Trophoblast cell (in vitro differentiated cells and primary cell): Measurements from ENCODE around the gene LMF1.

Experiments
- DNase-seq, 2 donors: peaks; one replicate each; pipeline ENCODE4 v3.0.0-alpha.2; 2016
- H2AFZ ChIP-seq: 2 replicates; pipeline ENCODE4 v1.6.1; 2013; ENCODE audit warnings: low read length, moderate library complexity, mild to moderate bottlenecking; ENCODE audit not compliant: insufficient read depth, poor library complexity
- H2AK5ac ChIP-seq: 2 replicates; pipeline ENCODE4 v1.6.1; 2013; ENCODE audit warnings: mild to moderate bottlenecking, low read length
- H2BK120ac ChIP-seq: 2 replicates; pipeline ENCODE4 v1.6.1; 2013; ENCODE audit warnings: low read length, mild to moderate bottlenecking, moderate library complexity; ENCODE audit not compliant: insufficient read depth, poor library complexity
- H2BK12ac ChIP-seq: 2 replicates; pipeline ENCODE4 v1.6.1; 2013; ENCODE audit warnings: mild to moderate bottlenecking, low read length, moderate library complexity
- H2BK5ac ChIP-seq: 2 replicates; pipeline ENCODE4 v1.6.1; 2013; ENCODE audit warnings: low read length, low read depth, moderate library complexity, mild to moderate bottlenecking; ENCODE audit not compliant: poor library complexity
- H3K14ac ChIP-seq: 2 replicates; pipeline ENCODE4 v1.6.1; 2013; ENCODE audit warnings: mild to moderate bottlenecking, low read length
- H3K18ac ChIP-seq: 2 replicates; pipeline ENCODE4 v1.6.1; 2013; ENCODE audit warnings: mild to moderate bottlenecking, low read length
- H3K23ac ChIP-seq: 2 replicates; pipeline ENCODE4 v1.6.1; 2013; ENCODE audit warnings: low read length
- H3K27ac ChIP-seq: 2 replicates; pipeline ENCODE4 v1.5.1; 2013; ENCODE audit warnings: low read depth, mild to moderate bottlenecking, inconsistent platforms, low read length, moderate library complexity
- H3K27me3 ChIP-seq: 2 replicates; pipeline ENCODE4 v1.6.1; 2013; ENCODE audit warnings: inconsistent platforms, mild to moderate bottlenecking, low read length, moderate library complexity; ENCODE audit not compliant: insufficient read depth
- H3K36me3 ChIP-seq, 2 experiments: 1 replicate in 1 of 2; 2 replicates in 1 of 2; pipeline ENCODE4 v1.6.1; 2013; ENCODE audit warnings: low read length in 2 of 2, mild to moderate bottlenecking in 2 of 2, moderate library complexity in 1 of 2; ENCODE audit not compliant: insufficient read depth in 2 of 2, control insufficient read depth in 1 of 2
- H3K4ac ChIP-seq: 2 replicates; pipeline ENCODE4 v1.6.1; 2013; ENCODE audit warnings: low read depth, mild to moderate bottlenecking, low read length, moderate library complexity
- H3K4me1 ChIP-seq, 2 experiments: 1 replicate in 1 of 2; 2 replicates in 1 of 2; pipeline ENCODE4 v1.6.1; 2013; ENCODE audit warnings: low read length in 2 of 2, mild to moderate bottlenecking in 2 of 2, moderate library complexity in 1 of 2; ENCODE audit not compliant: insufficient read depth in 2 of 2, control insufficient read depth in 1 of 2
- H3K4me2 ChIP-seq: 2 replicates; pipeline ENCODE4 v1.6.1; 2013; ENCODE audit warnings: inconsistent platforms, mild to moderate bottlenecking, low read length, moderate library complexity
- H3K4me3 ChIP-seq: 2 replicates; pipeline ENCODE4 v1.5.1; 2013; ENCODE audit warnings: mild to moderate bottlenecking, low read depth, low read length, inconsistent platforms
- H3K79me1 ChIP-seq: one replicate; pipeline ENCODE4 v1.6.1; 2013; ENCODE audit warnings: low read length
- H3K79me2 ChIP-seq: 2 replicates; pipeline ENCODE4 v1.6.1; 2013; ENCODE audit warnings: low read length, mild to moderate bottlenecking; ENCODE audit not compliant: control insufficient read depth, insufficient read depth, poor library complexity
- H3K9ac ChIP-seq: 2 replicates; pipeline ENCODE4 v1.6.1; 2013; ENCODE audit warnings: mild to moderate bottlenecking, low read length
- H3K9me3 ChIP-seq: 2 replicates; pipeline ENCODE4 v1.6.1; 2013; ENCODE audit warnings: low read depth, mild to moderate bottlenecking, control low read depth, inconsistent platforms, low read length; ENCODE audit not compliant: insufficient read depth
- H4K12ac ChIP-seq: 2 replicates; pipeline ENCODE4 v1.6.1; 2013; ENCODE audit warnings: low read depth, mild to moderate bottlenecking, low read length, moderate library complexity
- H4K8ac ChIP-seq: 2 replicates; pipeline ENCODE4 v1.6.1; 2013; ENCODE audit warnings: low read depth, mild to moderate bottlenecking, low read length, moderate library complexity
- H4K91ac ChIP-seq: one replicate; pipeline ENCODE4 v1.6.1; 2013; ENCODE audit warnings: low read depth, mild to moderate bottlenecking, low read length, moderate library complexity
- WGBS: extraction: QIAGEN DNeasy Blood & Tissue Kit; methylation state at CpG from one replicate; pipeline ENCODE4 v1.1.7; 2013; ENCODE audit warnings: missing lambda C conversion rate; ENCODE audit not compliant: insufficient read length, insufficient coverage; ENCODE audit errors: extremely low coverage; 5-methylcytosine and 5-hydroxymethylcytosine counted together

Gene LMF1

GRCh38 chr16:1000608-1001007, 29.8 kb upstream of the LMF1 start:
- Histone ChIP-seq H3K18ac (no peak overlapping the region), H2BK12ac (no peak overlapping the region), H3K4me2 (no peak overlapping the region), H4K12ac (no peak overlapping the region), H2BK5ac (no peak overlapping the region), H3K4ac (no peak overlapping the region), H2BK120ac (no peak overlapping the region), H3K27me3 (no peaks in the 10 kb centered on the region), H3K4me1 (no peaks in the 10 kb centered on the region), H3K27ac (no peak overlapping the region), H4K91ac (no peak overlapping the region), H2AK5ac (no peak overlapping the region), H3K79me2 (no peaks in the 10 kb centered on the region), H3K14ac (no peak overlapping the region), H4K8ac (no peak overlapping the region), H3K23ac (no peak overlapping the region), H3K79me1 (no peaks in the 10 kb centered on the region), H3K4me3 (no peak overlapping the region), H3K9me3 (peaks cover 38% of the 10 kb centered on the region), H3K36me3 (no peaks in the 10 kb centered on the region), H2AFZ (no peak overlapping the region), H3K9ac (no peak overlapping the region)
- DNase-seq, result no peak
- WGBS, result no CpG with 5 or more reads among the region's 17 CpGs

DNA sequence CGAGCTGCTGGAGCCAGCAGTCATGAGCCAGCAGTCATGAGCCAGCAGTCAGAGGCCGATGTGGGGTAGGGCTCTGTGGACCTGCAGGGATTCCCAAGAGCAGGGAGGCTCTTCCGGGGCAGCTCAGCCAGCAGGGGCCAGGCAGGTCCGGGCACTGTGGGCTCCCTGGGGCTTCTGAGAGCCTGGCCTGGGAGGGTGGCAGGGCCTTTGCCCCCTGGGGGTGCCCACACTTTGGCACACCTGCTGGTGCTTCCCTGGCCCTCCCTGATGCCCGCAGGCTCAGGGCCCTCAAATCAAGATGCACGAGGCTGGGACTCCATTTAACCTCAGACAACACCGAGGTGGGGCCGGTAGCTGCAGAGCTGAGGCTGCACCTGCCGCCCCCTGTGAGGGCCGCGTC, 28.9 kb upstream of the LMF1 start:
- H3K27ac ChIP-seq, result no peak overlapping the region
- H3K9me3 ChIP-seq, result peaks cover 44% of the 10 kb centered on the region
- H2AK5ac ChIP-seq, result no peak overlapping the region
- no peaks in the 10 kb centered on the region for H3K79me1 ChIP-seq
- H2AFZ ChIP-seq, result no peak overlapping the region
- H4K12ac ChIP-seq, result no peak overlapping the region
- no peak overlapping the region for H2BK120ac ChIP-seq
- no peak overlapping the region for H3K23ac ChIP-seq
- H3K9ac ChIP-seq, result no peak overlapping the region
- H2BK5ac ChIP-seq, result no peak overlapping the region
- H3K4me1 ChIP-seq, result no peaks in the 10 kb centered on the region
- H4K91ac ChIP-seq, result no peak overlapping the region
- no peak overlapping the region for H3K4me3 ChIP-seq
- H3K4me2 ChIP-seq, result no peak overlapping the region
- H3K79me2 ChIP-seq, result no peaks in the 10 kb centered on the region
- no peak overlapping the region for H2BK12ac ChIP-seq
- H4K8ac ChIP-seq, result no peak overlapping the region
- H3K27me3 ChIP-seq, result peaks cover 2% of the 10 kb centered on the region
- no peak overlapping the region for H3K14ac ChIP-seq
- no peaks in the 10 kb centered on the region for H3K36me3 ChIP-seq
- H3K4ac ChIP-seq, result no peak overlapping the region
- no peak overlapping the region for H3K18ac ChIP-seq
- no CpG with 5 or more reads among the region's 11 CpGs for WGBS
- no peak for DNase-seq

DNA sequence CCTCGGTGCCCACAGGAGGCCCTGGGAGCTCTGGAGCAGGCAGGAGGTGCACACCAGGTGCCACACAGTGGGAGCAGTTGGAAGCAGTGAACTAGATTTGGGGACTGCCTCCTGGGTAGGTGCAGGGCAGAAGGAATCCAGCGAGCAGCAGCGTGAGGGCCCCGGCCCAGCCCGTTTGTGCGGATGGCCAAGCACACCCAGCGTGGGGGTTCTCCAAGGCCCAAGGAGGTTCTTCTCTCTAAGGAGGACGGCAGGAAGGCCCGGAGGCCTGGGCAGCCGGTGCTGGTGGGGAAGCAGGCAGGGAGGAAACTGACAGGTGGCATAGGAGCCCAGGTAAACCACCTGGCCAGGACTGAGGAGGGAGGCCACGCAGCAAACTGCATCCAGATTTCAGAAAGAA, 27.8 kb upstream of the LMF1 start:
- H3K27me3 ChIP-seq, result peaks cover 2% of the 10 kb centered on the region
- H3K4me3 ChIP-seq, result no peak overlapping the region
- H3K23ac ChIP-seq, result no peak overlapping the region
- no peaks in the 10 kb centered on the region for H3K36me3 ChIP-seq
- no peak overlapping the region for H2AK5ac ChIP-seq
- H3K79me1 ChIP-seq, result no peaks in the 10 kb centered on the region
- no peak overlapping the region for H3K27ac ChIP-seq
- no peaks in the 10 kb centered on the region for H3K4me1 ChIP-seq
- H3K4ac ChIP-seq, result no peak overlapping the region
- peaks cover 50% of the 10 kb centered on the region for H3K9me3 ChIP-seq
- no peak overlapping the region for H3K14ac ChIP-seq
- no peak overlapping the region for H4K91ac ChIP-seq
- H3K4me2 ChIP-seq, result no peak overlapping the region
- H2AFZ ChIP-seq, result no peak overlapping the region
- no peak overlapping the region for H2BK5ac ChIP-seq
- no peak overlapping the region for H2BK120ac ChIP-seq
- no peak overlapping the region for H4K12ac ChIP-seq
- no peaks in the 10 kb centered on the region for H3K79me2 ChIP-seq
- no CpG with 5 or more reads among the region's 11 CpGs for WGBS
- H4K8ac ChIP-seq, result no peak overlapping the region
- H3K9ac ChIP-seq, result no peak overlapping the region
- DNase-seq, result no peak
- no peak overlapping the region for H3K18ac ChIP-seq
- no peak overlapping the region for H2BK12ac ChIP-seq

DNA sequence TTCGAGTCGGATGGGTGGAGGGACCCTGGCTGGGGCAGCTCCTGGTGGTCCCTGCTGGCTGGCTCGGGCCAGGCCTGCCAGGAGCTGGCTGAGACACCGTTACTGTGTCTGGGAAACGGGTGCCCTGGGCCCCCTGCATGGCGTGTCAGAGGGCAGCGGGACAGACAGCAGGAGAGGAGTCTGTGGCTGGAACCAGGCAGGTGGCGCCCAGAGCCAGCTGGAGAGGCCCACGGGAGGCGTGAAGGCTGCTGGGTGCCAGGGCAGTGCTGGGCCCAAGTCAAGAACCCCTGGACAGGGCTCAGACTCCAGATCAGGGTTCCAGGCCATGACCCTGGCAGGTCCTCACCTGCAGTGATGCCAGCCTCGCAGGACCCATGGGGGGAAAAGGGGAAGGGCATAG, 27.4 kb upstream of the LMF1 start:
- Histone ChIP-seq H3K9ac (no peak overlapping the region), H3K23ac (no peak overlapping the region), H3K4me1 (no peaks in the 10 kb centered on the region), H4K12ac (no peak overlapping the region), H2AK5ac (no peak overlapping the region), H3K4me3 (no peak overlapping the region), H4K91ac (no peak overlapping the region), H2BK120ac (no peak overlapping the region), H3K79me2 (no peaks in the 10 kb centered on the region), H3K14ac (no peak overlapping the region), H3K27me3 (peaks cover 2% of the 10 kb centered on the region), H4K8ac (no peak overlapping the region), H3K9me3 (peaks cover 53% of the 10 kb centered on the region), H3K27ac (no peak overlapping the region), H3K79me1 (no peaks in the 10 kb centered on the region), H3K18ac (no peak overlapping the region), H2BK12ac (no peak overlapping the region), H3K36me3 (no peaks in the 10 kb centered on the region), H2BK5ac (no peak overlapping the region), H3K4me2 (no peak overlapping the region), H3K4ac (no peak overlapping the region), H2AFZ (no peak overlapping the region)
- no peak for DNase-seq
- no CpG with 5 or more reads among the region's 11 CpGs for WGBS
